H9 (cell line): Measurements from ENCODE around the gene C5orf46. TPM values are rescaled to one million over a fixed set of nuclear protein-coding genes. Genes with fewer than 3 reads are reported as not detected.

Experiments
- DNase-seq: peaks from one replicate; pipeline ENCODE4 v3.0.0-alpha.2; 2017
- H2AFZ ChIP-seq: one replicate; pipeline ENCODE4 v1.6.1; 2013; ENCODE audit warnings: mild to moderate bottlenecking, low read length, control low read depth, moderate library complexity
- H2AK5ac ChIP-seq: 2 replicates; pipeline ENCODE4 v1.6.1; 2013; ENCODE audit warnings: low read length, control low read depth, mixed read lengths; ENCODE audit not compliant: insufficient read length
- H2BK120ac ChIP-seq: one replicate; pipeline ENCODE4 v1.6.1; 2013; ENCODE audit warnings: low read depth, mild to moderate bottlenecking, low read length, control low read depth, inconsistent platforms; ENCODE audit not compliant: poor library complexity, severe bottlenecking
- H2BK12ac ChIP-seq: 2 replicates; pipeline ENCODE4 v1.6.1; 2013; ENCODE audit warnings: low read length, control low read depth, mixed read lengths, low read depth; ENCODE audit not compliant: insufficient read length
- H2BK15ac ChIP-seq: 2 replicates; pipeline ENCODE4 v1.6.1; 2013; ENCODE audit warnings: low read depth, low read length, control low read depth
- H2BK20ac ChIP-seq: one replicate; pipeline ENCODE4 v1.6.1; 2013; ENCODE audit warnings: low read depth, mild to moderate bottlenecking, low read length, control low read depth, inconsistent platforms; ENCODE audit not compliant: poor library complexity, severe bottlenecking
- H2BK5ac ChIP-seq: 2 replicates; pipeline ENCODE4 v1.6.1; 2013; ENCODE audit warnings: low read length, control low read depth, mixed read lengths; ENCODE audit not compliant: insufficient read length
- H3K14ac ChIP-seq: 2 replicates; pipeline ENCODE4 v1.6.1; 2013; ENCODE audit warnings: low read length, control low read depth; ENCODE audit not compliant: insufficient read depth
- H3K18ac ChIP-seq: 2 replicates; pipeline ENCODE4 v1.6.1; 2013; ENCODE audit warnings: low read depth, mild to moderate bottlenecking, mixed read lengths, low read length, control low read depth; ENCODE audit not compliant: insufficient read length
- H3K23ac ChIP-seq: 2 replicates; pipeline ENCODE4 v1.6.1; 2013; ENCODE audit warnings: low read length, control low read depth, mixed read lengths, low read depth; ENCODE audit not compliant: insufficient read length
- H3K23me2 ChIP-seq: 2 replicates; pipeline ENCODE4 v1.6.1; 2013; ENCODE audit warnings: low read depth, mild to moderate bottlenecking, mixed read lengths, low read length, control low read depth; ENCODE audit not compliant: insufficient read length, poor library complexity, severe bottlenecking
- H3K27ac ChIP-seq: 2 replicates; pipeline ENCODE4 v1.5.1; 2013; ENCODE audit warnings: low read length, control low read depth, mixed read lengths, low read depth; ENCODE audit not compliant: insufficient read length
- H3K27me3 ChIP-seq: 2 replicates; pipeline ENCODE4 v1.6.1; 2013; ENCODE audit warnings: low read length, control low read depth, inconsistent platforms; ENCODE audit not compliant: insufficient read depth
- H3K4ac ChIP-seq: 2 replicates; pipeline ENCODE4 v1.6.1; 2013; ENCODE audit warnings: low read depth, mild to moderate bottlenecking, control low read depth, inconsistent platforms, low read length, moderate library complexity
- H3K4me1 ChIP-seq: 2 replicates; pipeline ENCODE4 v1.6.1; 2013; ENCODE audit warnings: low read length, control low read depth, inconsistent platforms; ENCODE audit not compliant: insufficient read depth
- H3K4me2 ChIP-seq: 2 replicates; pipeline ENCODE4 v1.6.1; 2013; ENCODE audit warnings: low read length, control low read depth, mixed read lengths; ENCODE audit not compliant: insufficient read length, insufficient read depth
- H3K56ac ChIP-seq: 2 replicates; pipeline ENCODE4 v1.6.1; 2013; ENCODE audit warnings: low read depth, mild to moderate bottlenecking, mixed read lengths, low read length, control low read depth; ENCODE audit not compliant: insufficient read length
- H3K79me1 ChIP-seq: 2 replicates; pipeline ENCODE4 v1.6.1; 2013; ENCODE audit warnings: low read depth, mild to moderate bottlenecking, moderate library complexity, low read length, control low read depth, inconsistent platforms; ENCODE audit not compliant: insufficient read depth, poor library complexity, severe bottlenecking
- H3K79me2 ChIP-seq: 2 replicates; pipeline ENCODE4 v1.6.1; 2013; ENCODE audit warnings: low read length, control low read depth, inconsistent platforms; ENCODE audit not compliant: insufficient read depth
- H3K9ac ChIP-seq: 2 replicates; pipeline ENCODE4 v1.6.1; 2013; ENCODE audit warnings: low read length, control low read depth, mixed read lengths; ENCODE audit not compliant: insufficient read length; ENCODE audit errors: extremely low read depth
- H3K9me3 ChIP-seq: one replicate; pipeline ENCODE4 v1.6.1; 2013; ENCODE audit warnings: low read depth, low read length, inconsistent platforms; ENCODE audit not compliant: control insufficient read depth
- H3T11ph ChIP-seq: one replicate; pipeline ENCODE4 v1.6.1; 2013; ENCODE audit warnings: mild to moderate bottlenecking, low read length, control low read depth, inconsistent platforms
- H4K20me1 ChIP-seq: one replicate; pipeline ENCODE4 v1.6.1; 2013; ENCODE audit not compliant: control insufficient read depth, insufficient read length, insufficient read depth
- H4K5ac ChIP-seq: 2 replicates; pipeline ENCODE4 v1.6.1; 2013; ENCODE audit warnings: low read depth, mild to moderate bottlenecking, mixed read lengths, low read length, control low read depth; ENCODE audit not compliant: insufficient read length
- H4K8ac ChIP-seq: replicated peaks from 2 replicates; pipeline ENCODE4 v1.6.1; 2013; ENCODE audit warnings: low read length, control low read depth, mixed read lengths, low read depth; ENCODE audit not compliant: insufficient read length
- H4K91ac ChIP-seq: 2 replicates; pipeline ENCODE4 v1.6.1; 2013; ENCODE audit warnings: low read depth, mild to moderate bottlenecking, moderate library complexity, mixed read lengths, low read length, control low read depth; ENCODE audit not compliant: insufficient read length
- H3K27ac Mint-ChIP-seq, 3 experiments: 2 replicates in 2 of 3; 3 replicates in 1 of 3; pipeline ENCODE4 v1.8.0; 2020 to 2021; ENCODE audit warnings: mixed read lengths in 3 of 3, mild to moderate bottlenecking in 1 of 3, moderate library complexity in 1 of 3
- H3K27me3 Mint-ChIP-seq: 2 replicates; pipeline ENCODE4 v1.8.0; 2021; ENCODE audit warnings: low read depth, mild to moderate bottlenecking, moderate library complexity, mixed read lengths
- H3K36me3 Mint-ChIP-seq, 3 experiments: 2 replicates in 2 of 3; 3 replicates in 1 of 3; pipeline ENCODE4 v1.8.0; 2020 to 2021; ENCODE audit warnings: low read depth in 3 of 3, mixed read lengths in 3 of 3; ENCODE audit not compliant: insufficient read depth in 1 of 3
- H3K4me1 Mint-ChIP-seq, 2 experiments: 2 replicates each; pipeline ENCODE4 v1.8.0; 2020; ENCODE audit warnings: mixed read lengths in 2 of 2
- H3K4me3 Mint-ChIP-seq, 2 experiments: 2 replicates in 1 of 2; 3 replicates in 1 of 2; pipeline ENCODE4 v1.8.0; 2020 to 2021; ENCODE audit warnings: mild to moderate bottlenecking in 2 of 2, mixed read lengths in 2 of 2, moderate library complexity in 1 of 2
- H3K9me3 Mint-ChIP-seq, 2 experiments: 2 replicates in 1 of 2; 3 replicates in 1 of 2; pipeline ENCODE4 v1.8.0; 2020; ENCODE audit warnings: mild to moderate bottlenecking in 2 of 2, mixed read lengths in 2 of 2, moderate library complexity in 1 of 2
- CTCF ChIP-seq: fragments of 200-600 bp; sonication (generic); conservative IDR thresholded peaks from 3 replicates; pipeline ENCODE4 v1.8.0; 2021; ENCODE audit warnings: antibody characterized with exemption, mild to moderate bottlenecking
- WGBS: extraction: QIAGEN DNeasy Blood & Tissue Kit; methylation state at CpG from one replicate; pipeline ENCODE4 v1.1.7; 2013; ENCODE audit warnings: missing lambda C conversion rate, low lambda C conversion rate, mixed read lengths; ENCODE audit not compliant: insufficient read length; ENCODE audit errors: extremely low coverage; 5-methylcytosine and 5-hydroxymethylcytosine counted together
- total RNA-seq: library from RNA; stranded (reverse); gene quantifications from 2 replicates; pipeline ENCODE4 v1.2.1, GENCODE V29; 2021

The C5orf46 gene
- total RNA-seq, 1 experiment from 2014 or later: not detected

GRCh38 chr5:147887930-147888329 lies 18.4 kb downstream of the C5orf46 start:
- WGBS: no CpG with 5 or more reads among the region's 2 CpGs
- no peak for DNase-seq
- H3K4me1 ChIP-seq: peaks cover 2% of the 10 kb centered on the region; the same call in 1 of the 2 replicates
- H3K27ac ChIP-seq: no peak overlapping the region
- H4K20me1 ChIP-seq: no peaks in the 10 kb centered on the region
- no peak overlapping the region for H2AFZ ChIP-seq
- no peak overlapping the region for H2BK5ac ChIP-seq
- no peak overlapping the region for H3K23ac ChIP-seq
- H3K4me2 ChIP-seq: no peak overlapping the region
- no peak overlapping the region for H3K4ac ChIP-seq
- Mint-ChIP-seq H3K36me3 (0 out of 7 replicates have a peak, but pooled peaks cover 0 to under 1% (median 0%) of the 10 kb centered on the region in 3 experiments), H3K4me3 (no peak overlapping the region), H3K9me3 (no peaks in the 10 kb centered on the region; a peak in 1 of 5 replicates), H3K27ac (no peak overlapping the region), H3K27me3 (no peaks in the 10 kb centered on the region), H3K4me1 (peaks cover 8 to 19% of the 10 kb centered on the region in 2 experiments)
- H3T11ph ChIP-seq: no peak overlapping the region
- H3K56ac ChIP-seq: no peak overlapping the region
- H3K23me2 ChIP-seq: no peaks in the 10 kb centered on the region
- no peak overlapping the region for H4K8ac ChIP-seq
- no peak overlapping the region for H2BK15ac ChIP-seq
- H3K9ac ChIP-seq: no peak overlapping the region
- H4K5ac ChIP-seq: no peak overlapping the region
- no peak overlapping the region for H2BK20ac ChIP-seq
- H2BK120ac ChIP-seq: no peak overlapping the region
- H3K14ac ChIP-seq: no peak overlapping the region
- no peak overlapping the region for H2BK12ac ChIP-seq
- no peak overlapping the region for H3K18ac ChIP-seq
- H3K27me3 ChIP-seq: no peaks in the 10 kb centered on the region
- no peak overlapping the region for H2AK5ac ChIP-seq
- H3K9me3 ChIP-seq: no peaks in the 10 kb centered on the region
- no peaks in the 10 kb centered on the region for H3K79me1 ChIP-seq
- H3K79me2 ChIP-seq: no peaks in the 10 kb centered on the region
- no peak overlapping the region for H4K91ac ChIP-seq
- no peak for TF ChIP-seq CTCF
